H9 (cell line): ENCODE measurements around the gene EXD2. TPM values are rescaled to one million over a fixed set of nuclear protein-coding genes. Genes with fewer than 3 reads are reported as not detected.

ENCODE experiments used
- DNase-seq: peaks from one replicate; pipeline ENCODE4 v3.0.0-alpha.2; 2017
- H2AFZ ChIP-seq: one replicate; pipeline ENCODE4 v1.6.1; 2013; ENCODE audit warnings: mild to moderate bottlenecking, low read length, control low read depth, moderate library complexity
- H2AK5ac ChIP-seq: 2 replicates; pipeline ENCODE4 v1.6.1; 2013; ENCODE audit warnings: low read length, control low read depth, mixed read lengths; ENCODE audit not compliant: insufficient read length
- H2BK120ac ChIP-seq: one replicate; pipeline ENCODE4 v1.6.1; 2013; ENCODE audit warnings: low read depth, mild to moderate bottlenecking, low read length, control low read depth, inconsistent platforms; ENCODE audit not compliant: poor library complexity, severe bottlenecking
- H2BK12ac ChIP-seq: 2 replicates; pipeline ENCODE4 v1.6.1; 2013; ENCODE audit warnings: low read length, control low read depth, mixed read lengths, low read depth; ENCODE audit not compliant: insufficient read length
- H2BK15ac ChIP-seq: 2 replicates; pipeline ENCODE4 v1.6.1; 2013; ENCODE audit warnings: low read depth, low read length, control low read depth
- H2BK20ac ChIP-seq: one replicate; pipeline ENCODE4 v1.6.1; 2013; ENCODE audit warnings: low read depth, mild to moderate bottlenecking, low read length, control low read depth, inconsistent platforms; ENCODE audit not compliant: poor library complexity, severe bottlenecking
- H2BK5ac ChIP-seq: 2 replicates; pipeline ENCODE4 v1.6.1; 2013; ENCODE audit warnings: low read length, control low read depth, mixed read lengths; ENCODE audit not compliant: insufficient read length
- H3K14ac ChIP-seq: 2 replicates; pipeline ENCODE4 v1.6.1; 2013; ENCODE audit warnings: low read length, control low read depth; ENCODE audit not compliant: insufficient read depth
- H3K18ac ChIP-seq: 2 replicates; pipeline ENCODE4 v1.6.1; 2013; ENCODE audit warnings: low read depth, mild to moderate bottlenecking, mixed read lengths, low read length, control low read depth; ENCODE audit not compliant: insufficient read length
- H3K23ac ChIP-seq: 2 replicates; pipeline ENCODE4 v1.6.1; 2013; ENCODE audit warnings: low read length, control low read depth, mixed read lengths, low read depth; ENCODE audit not compliant: insufficient read length
- H3K23me2 ChIP-seq: 2 replicates; pipeline ENCODE4 v1.6.1; 2013; ENCODE audit warnings: low read depth, mild to moderate bottlenecking, mixed read lengths, low read length, control low read depth; ENCODE audit not compliant: insufficient read length, poor library complexity, severe bottlenecking
- H3K27ac ChIP-seq: 2 replicates; pipeline ENCODE4 v1.5.1; 2013; ENCODE audit warnings: low read length, control low read depth, mixed read lengths, low read depth; ENCODE audit not compliant: insufficient read length
- H3K27me3 ChIP-seq: 2 replicates; pipeline ENCODE4 v1.6.1; 2013; ENCODE audit warnings: low read length, control low read depth, inconsistent platforms; ENCODE audit not compliant: insufficient read depth
- H3K4ac ChIP-seq: 2 replicates; pipeline ENCODE4 v1.6.1; 2013; ENCODE audit warnings: low read depth, mild to moderate bottlenecking, control low read depth, inconsistent platforms, low read length, moderate library complexity
- H3K4me1 ChIP-seq: 2 replicates; pipeline ENCODE4 v1.6.1; 2013; ENCODE audit warnings: low read length, control low read depth, inconsistent platforms; ENCODE audit not compliant: insufficient read depth
- H3K4me2 ChIP-seq: 2 replicates; pipeline ENCODE4 v1.6.1; 2013; ENCODE audit warnings: low read length, control low read depth, mixed read lengths; ENCODE audit not compliant: insufficient read length, insufficient read depth
- H3K56ac ChIP-seq: 2 replicates; pipeline ENCODE4 v1.6.1; 2013; ENCODE audit warnings: low read depth, mild to moderate bottlenecking, mixed read lengths, low read length, control low read depth; ENCODE audit not compliant: insufficient read length
- H3K79me1 ChIP-seq: 2 replicates; pipeline ENCODE4 v1.6.1; 2013; ENCODE audit warnings: low read depth, mild to moderate bottlenecking, moderate library complexity, low read length, control low read depth, inconsistent platforms; ENCODE audit not compliant: insufficient read depth, poor library complexity, severe bottlenecking
- H3K79me2 ChIP-seq: 2 replicates; pipeline ENCODE4 v1.6.1; 2013; ENCODE audit warnings: low read length, control low read depth, inconsistent platforms; ENCODE audit not compliant: insufficient read depth
- H3K9ac ChIP-seq: 2 replicates; pipeline ENCODE4 v1.6.1; 2013; ENCODE audit warnings: low read length, control low read depth, mixed read lengths; ENCODE audit not compliant: insufficient read length; ENCODE audit errors: extremely low read depth
- H3K9me3 ChIP-seq: one replicate; pipeline ENCODE4 v1.6.1; 2013; ENCODE audit warnings: low read depth, low read length, inconsistent platforms; ENCODE audit not compliant: control insufficient read depth
- H3T11ph ChIP-seq: one replicate; pipeline ENCODE4 v1.6.1; 2013; ENCODE audit warnings: mild to moderate bottlenecking, low read length, control low read depth, inconsistent platforms
- H4K20me1 ChIP-seq: one replicate; pipeline ENCODE4 v1.6.1; 2013; ENCODE audit not compliant: control insufficient read depth, insufficient read length, insufficient read depth
- H4K5ac ChIP-seq: 2 replicates; pipeline ENCODE4 v1.6.1; 2013; ENCODE audit warnings: low read depth, mild to moderate bottlenecking, mixed read lengths, low read length, control low read depth; ENCODE audit not compliant: insufficient read length
- H4K8ac ChIP-seq: replicated peaks from 2 replicates; pipeline ENCODE4 v1.6.1; 2013; ENCODE audit warnings: low read length, control low read depth, mixed read lengths, low read depth; ENCODE audit not compliant: insufficient read length
- H4K91ac ChIP-seq: 2 replicates; pipeline ENCODE4 v1.6.1; 2013; ENCODE audit warnings: low read depth, mild to moderate bottlenecking, moderate library complexity, mixed read lengths, low read length, control low read depth; ENCODE audit not compliant: insufficient read length
- H3K27ac Mint-ChIP-seq, 3 experiments: 2 replicates in 2 of 3; 3 replicates in 1 of 3; pipeline ENCODE4 v1.8.0; 2020 to 2021; ENCODE audit warnings: mixed read lengths in 3 of 3, mild to moderate bottlenecking in 1 of 3, moderate library complexity in 1 of 3
- H3K27me3 Mint-ChIP-seq: 2 replicates; pipeline ENCODE4 v1.8.0; 2021; ENCODE audit warnings: low read depth, mild to moderate bottlenecking, moderate library complexity, mixed read lengths
- H3K36me3 Mint-ChIP-seq, 3 experiments: 2 replicates in 2 of 3; 3 replicates in 1 of 3; pipeline ENCODE4 v1.8.0; 2020 to 2021; ENCODE audit warnings: low read depth in 3 of 3, mixed read lengths in 3 of 3; ENCODE audit not compliant: insufficient read depth in 1 of 3
- H3K4me1 Mint-ChIP-seq, 2 experiments: 2 replicates each; pipeline ENCODE4 v1.8.0; 2020; ENCODE audit warnings: mixed read lengths in 2 of 2
- H3K4me3 Mint-ChIP-seq, 2 experiments: 2 replicates in 1 of 2; 3 replicates in 1 of 2; pipeline ENCODE4 v1.8.0; 2020 to 2021; ENCODE audit warnings: mild to moderate bottlenecking in 2 of 2, mixed read lengths in 2 of 2, moderate library complexity in 1 of 2
- H3K9me3 Mint-ChIP-seq, 2 experiments: 2 replicates in 1 of 2; 3 replicates in 1 of 2; pipeline ENCODE4 v1.8.0; 2020; ENCODE audit warnings: mild to moderate bottlenecking in 2 of 2, mixed read lengths in 2 of 2, moderate library complexity in 1 of 2
- WGBS: extraction: QIAGEN DNeasy Blood & Tissue Kit; methylation state at CpG from one replicate; pipeline ENCODE4 v1.1.7; 2013; ENCODE audit warnings: missing lambda C conversion rate, low lambda C conversion rate, mixed read lengths; ENCODE audit not compliant: insufficient read length; ENCODE audit errors: extremely low coverage; 5-methylcytosine and 5-hydroxymethylcytosine counted together
- total RNA-seq: library from RNA; stranded (reverse); gene quantifications from 2 replicates; pipeline ENCODE4 v1.2.1, GENCODE V29; 2021
- TF ChIP-seq, protein P1 (sequence below): fragments of 200-600 bp; sonication (generic); conservative IDR thresholded peaks from 3 replicates; pipeline ENCODE4 v1.8.0; 2021; ENCODE audit warnings: antibody characterized with exemption, mild to moderate bottlenecking

The EXD2 gene
- total RNA-seq, 1 experiment from 2014 or later = 19.6 TPM

DNA sequence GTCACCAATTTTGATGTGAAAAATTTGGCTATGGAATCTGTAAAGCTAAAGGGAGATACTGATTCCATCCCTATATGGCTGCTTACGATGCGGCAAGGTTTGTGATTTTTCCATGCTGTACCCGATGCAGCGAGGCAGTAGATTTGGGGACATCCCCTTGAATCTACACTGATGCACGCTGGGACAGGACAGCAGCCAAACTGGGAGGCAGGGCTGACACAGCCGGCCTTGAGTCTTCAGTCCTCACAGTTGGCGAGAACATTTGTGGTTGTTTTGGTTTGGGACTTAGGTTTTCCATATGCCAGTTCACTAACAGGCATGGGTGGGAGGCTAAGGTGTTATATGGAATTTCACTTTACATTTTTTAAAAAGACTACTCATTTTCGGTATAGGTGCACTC lies 72.5 kb downstream of the EXD2 start:
- Histone ChIP-seq H2BK20ac (no peak overlapping the region), H4K8ac (no peak overlapping the region), H4K91ac (no peak overlapping the region), H2BK5ac (no peak overlapping the region), H3K23ac (no peak overlapping the region), H3T11ph (no peak overlapping the region), H3K56ac (no peak overlapping the region), H3K18ac (no peak overlapping the region), H2BK120ac (no peak overlapping the region), H2BK12ac (no peak overlapping the region), H3K9me3 (no peaks in the 10 kb centered on the region), H2AK5ac (no peak overlapping the region), H3K23me2 (peaks cover 20% of the 10 kb centered on the region), H3K79me1 (no peaks in the 10 kb centered on the region), H3K27me3 (peaks cover 11% of the 10 kb centered on the region; the same call in 1 of the 2 replicates), H2AFZ (no peak overlapping the region), H4K20me1 (no peaks in the 10 kb centered on the region), H3K14ac (no peak overlapping the region), H3K4me1 (no peaks in the 10 kb centered on the region; the same call in 1 of the 2 replicates), H3K79me2 (no peaks in the 10 kb centered on the region), H3K4ac (no peak overlapping the region), H3K4me2 (no peak overlapping the region), H3K27ac (no peak overlapping the region), H3K9ac (no peak overlapping the region), H2BK15ac (no peak overlapping the region), H4K5ac (no peak overlapping the region)
- Mint-ChIP-seq H3K36me3 (peaks cover 0 to 3% (median 0%) of the 10 kb centered on the region in 3 experiments; a peak in 2 of 7 replicates), H3K9me3 (no peaks in the 10 kb centered on the region), H3K27me3 (peaks cover 41% of the 10 kb centered on the region), H3K4me1 (peaks cover 19 to 24% of the 10 kb centered on the region in 2 experiments), H3K27ac (no peak overlapping the region), H3K4me3 (no peak overlapping the region)
- TF ChIP-seq, protein P1, sequence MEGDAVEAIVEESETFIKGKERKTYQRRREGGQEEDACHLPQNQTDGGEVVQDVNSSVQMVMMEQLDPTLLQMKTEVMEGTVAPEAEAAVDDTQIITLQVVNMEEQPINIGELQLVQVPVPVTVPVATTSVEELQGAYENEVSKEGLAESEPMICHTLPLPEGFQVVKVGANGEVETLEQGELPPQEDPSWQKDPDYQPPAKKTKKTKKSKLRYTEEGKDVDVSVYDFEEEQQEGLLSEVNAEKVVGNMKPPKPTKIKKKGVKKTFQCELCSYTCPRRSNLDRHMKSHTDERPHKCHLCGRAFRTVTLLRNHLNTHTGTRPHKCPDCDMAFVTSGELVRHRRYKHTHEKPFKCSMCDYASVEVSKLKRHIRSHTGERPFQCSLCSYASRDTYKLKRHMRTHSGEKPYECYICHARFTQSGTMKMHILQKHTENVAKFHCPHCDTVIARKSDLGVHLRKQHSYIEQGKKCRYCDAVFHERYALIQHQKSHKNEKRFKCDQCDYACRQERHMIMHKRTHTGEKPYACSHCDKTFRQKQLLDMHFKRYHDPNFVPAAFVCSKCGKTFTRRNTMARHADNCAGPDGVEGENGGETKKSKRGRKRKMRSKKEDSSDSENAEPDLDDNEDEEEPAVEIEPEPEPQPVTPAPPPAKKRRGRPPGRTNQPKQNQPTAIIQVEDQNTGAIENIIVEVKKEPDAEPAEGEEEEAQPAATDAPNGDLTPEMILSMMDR = no peak
- no peak for DNase-seq
- no CpG with 5 or more reads among the region's 8 CpGs for WGBS
